Measurements from ENCODE around the gene GPC3. TPM values are rescaled to one million over a fixed set of nuclear protein-coding genes. Genes with fewer than 3 reads are reported as not detected.
"Not testable (repeated sequence)": the region's sequence is repeated elsewhere in the genome, so short reads cannot be mapped to it uniquely, and the experiment has no call there.

The GPC3 gene
- total and polyA plus RNA-seq, 5 donors from 2014 or later: 0.34 to 0.93 (median 0.44) TPM; not detected in 2

- no peak overlapping the region for H3K27ac Mint-ChIP-seq
- no peak overlapping the region for H3K4me3 Mint-ChIP-seq
- no peaks in the 10 kb centered on the region for H3K36me3 Mint-ChIP-seq
Measured at GRCh38 chrX:133991814-133992213, 6.4 kb upstream of the GPC3 start.

GRCh38 chrX:133991057-133991456 is 5.7 kb upstream of the GPC3 start:
- not testable (repeated sequence) for DNase-seq; H3K36me3 ChIP-seq (ENCODE audit: control insufficient read depth, insufficient read depth, low read length); H3K4me1 ChIP-seq (ENCODE audit: control insufficient read depth, insufficient read depth, low read length, poor library complexity, severe bottlenecking); H3K27ac ChIP-seq (ENCODE audit: insufficient read depth, low read length, poor library complexity, severe bottlenecking); H3K27me3 ChIP-seq (ENCODE audit: control insufficient read depth, insufficient read depth, low read length); H3K9me3 ChIP-seq (ENCODE audit: control insufficient read depth in 2 of 2, low read length in 2 of 2); H3K4me3 Mint-ChIP-seq; H3K4me1 Mint-ChIP-seq; H3K4me3 ChIP-seq (ENCODE audit: low read depth, low read length); ATAC-seq (ENCODE audit: low read depth in 2 of 2); H3K27me3 Mint-ChIP-seq; H3K36me3 Mint-ChIP-seq; H3K27ac Mint-ChIP-seq; H3K9me3 Mint-ChIP-seq

More at GRCh38 chrX:133991814-133992213, 6.4 kb upstream of the GPC3 start:
- DNase-seq (no peak), ATAC-seq (ENCODE audit: low read depth in 2 of 2) (no peak)
- no peaks in the 10 kb centered on the region for H3K4me1 Mint-ChIP-seq
- Histone ChIP-seq H3K27ac (ENCODE audit: insufficient read depth, low read length, poor library complexity, severe bottlenecking) (no peak overlapping the region), H3K36me3 (ENCODE audit: control insufficient read depth, insufficient read depth, low read length) (no peaks in the 10 kb centered on the region), H3K27me3 (ENCODE audit: control insufficient read depth, insufficient read depth, low read length) (no peaks in the 10 kb centered on the region), H3K9me3 (ENCODE audit: control insufficient read depth in 2 of 2, low read length in 2 of 2) (no peaks in the 10 kb centered on the region), H3K4me3 (ENCODE audit: low read depth, low read length) (no peak overlapping the region), H3K4me1 (ENCODE audit: control insufficient read depth, insufficient read depth, low read length, poor library complexity, severe bottlenecking) (no peaks in the 10 kb centered on the region)
- no peaks in the 10 kb centered on the region for H3K9me3 Mint-ChIP-seq
- no peaks in the 10 kb centered on the region for H3K27me3 Mint-ChIP-seq

GRCh38 chrX:133989993-133990392 is 4.6 kb upstream of the GPC3 start:
- H3K27me3 Mint-ChIP-seq: no peaks in the 10 kb centered on the region
- H3K4me1 Mint-ChIP-seq: no peaks in the 10 kb centered on the region
- H3K4me3 ChIP-seq (ENCODE audit: low read depth, low read length): no peak overlapping the region

GRCh38 chrX:133989490-133989889 is 4.1 kb upstream of the GPC3 start:
- Histone ChIP-seq H3K36me3 (ENCODE audit: control insufficient read depth, insufficient read depth, low read length) (no peaks in the 10 kb centered on the region), H3K9me3 (ENCODE audit: control insufficient read depth in 2 of 2, low read length in 2 of 2) (no peaks in the 10 kb centered on the region), H3K27me3 (ENCODE audit: control insufficient read depth, insufficient read depth, low read length) (no peaks in the 10 kb centered on the region), H3K27ac (ENCODE audit: insufficient read depth, low read length, poor library complexity, severe bottlenecking) (no peak overlapping the region), H3K4me1 (ENCODE audit: control insufficient read depth, insufficient read depth, low read length, poor library complexity, severe bottlenecking) (no peaks in the 10 kb centered on the region), H3K4me3 (ENCODE audit: low read depth, low read length) (no peak overlapping the region)
- no peak for DNase-seq
- Mint-ChIP-seq H3K4me3 (no peak overlapping the region), H3K9me3 (peaks cover 0 to 3% (median 0%) of the 10 kb centered on the region in 7 donors), H3K27me3 (peaks cover under 1% of the 10 kb centered on the region), H3K27ac (no peak overlapping the region), H3K4me1 (no peaks in the 10 kb centered on the region), H3K36me3 (no peaks in the 10 kb centered on the region)
- no peak for ATAC-seq (ENCODE audit: low read depth in 2 of 2)

More at GRCh38 chrX:133989993-133990392, 4.6 kb upstream of the GPC3 start:
- Mint-ChIP-seq H3K9me3 (peaks cover 0 to 3% (median 0%) of the 10 kb centered on the region in 7 donors), H3K4me3 (no peak overlapping the region), H3K27ac (no peak overlapping the region), H3K36me3 (no peaks in the 10 kb centered on the region)
- H3K27me3 ChIP-seq (ENCODE audit: control insufficient read depth, insufficient read depth, low read length): no peaks in the 10 kb centered on the region
- H3K9me3 ChIP-seq (ENCODE audit: control insufficient read depth in 2 of 2, low read length in 2 of 2): no peaks in the 10 kb centered on the region
- H3K36me3 ChIP-seq (ENCODE audit: control insufficient read depth, insufficient read depth, low read length): no peaks in the 10 kb centered on the region
- ATAC-seq (ENCODE audit: low read depth in 2 of 2): no peak
- no peak for DNase-seq
- no peak overlapping the region for H3K27ac ChIP-seq (ENCODE audit: insufficient read depth, low read length, poor library complexity, severe bottlenecking)
- no peaks in the 10 kb centered on the region for H3K4me1 ChIP-seq (ENCODE audit: control insufficient read depth, insufficient read depth, low read length, poor library complexity, severe bottlenecking)

GRCh38 chrX:133988010-133988409 is 2.6 kb upstream of the GPC3 start:
- Mint-ChIP-seq H3K4me3 (no peak overlapping the region), H3K4me1 (peaks cover 0 to 4% (median 0%) of the 10 kb centered on the region in 4 donors), H3K27me3 (peaks cover 13% of the 10 kb centered on the region), H3K27ac (no peak overlapping the region), H3K9me3 (peaks cover 0 to 3% (median 0%) of the 10 kb centered on the region in 7 donors), H3K36me3 (no peaks in the 10 kb centered on the region)
- no peaks in the 10 kb centered on the region for H3K27me3 ChIP-seq (ENCODE audit: control insufficient read depth, insufficient read depth, low read length)
- DNase-seq: no peak
- no peak overlapping the region for H3K4me3 ChIP-seq (ENCODE audit: low read depth, low read length)
- no peaks in the 10 kb centered on the region for H3K4me1 ChIP-seq (ENCODE audit: control insufficient read depth, insufficient read depth, low read length, poor library complexity, severe bottlenecking)
- H3K9me3 ChIP-seq (ENCODE audit: control insufficient read depth in 2 of 2, low read length in 2 of 2): no peaks in the 10 kb centered on the region
- no peak overlapping the region for H3K27ac ChIP-seq (ENCODE audit: insufficient read depth, low read length, poor library complexity, severe bottlenecking)
- no peak for ATAC-seq (ENCODE audit: low read depth in 2 of 2)
- H3K36me3 ChIP-seq (ENCODE audit: control insufficient read depth, insufficient read depth, low read length): no peaks in the 10 kb centered on the region

- no peaks in the 10 kb centered on the region for H3K4me1 ChIP-seq (ENCODE audit: control insufficient read depth, insufficient read depth, low read length, poor library complexity, severe bottlenecking)
- Mint-ChIP-seq H3K9me3 (peaks cover 0 to 3% (median 0%) of the 10 kb centered on the region in 7 donors), H3K4me1 (peaks cover 0 to 4% (median 0%) of the 10 kb centered on the region in 4 donors), H3K4me3 (no peak overlapping the region), H3K27ac (no peak overlapping the region), H3K27me3 (peaks cover 18% of the 10 kb centered on the region), H3K36me3 (no peaks in the 10 kb centered on the region)
- H3K9me3 ChIP-seq (ENCODE audit: control insufficient read depth in 2 of 2, low read length in 2 of 2): no peaks in the 10 kb centered on the region
- H3K27me3 ChIP-seq (ENCODE audit: control insufficient read depth, insufficient read depth, low read length): no peaks in the 10 kb centered on the region
- DNase-seq: no peak
- ATAC-seq (ENCODE audit: low read depth in 2 of 2): no peak
- H3K4me3 ChIP-seq (ENCODE audit: low read depth, low read length): no peak overlapping the region
- H3K36me3 ChIP-seq (ENCODE audit: control insufficient read depth, insufficient read depth, low read length): no peaks in the 10 kb centered on the region
- H3K27ac ChIP-seq (ENCODE audit: insufficient read depth, low read length, poor library complexity, severe bottlenecking): no peak overlapping the region
Measured at GRCh38 chrX:133987188-133987587, 1.8 kb upstream of the GPC3 start.

GRCh38 chrX:133985967-133986683 is 731 bp upstream of the GPC3 start:
- DNase-seq (no peak), ATAC-seq (ENCODE audit: low read depth in 2 of 2) (no peak)
- no peak overlapping the region for H3K4me3 ChIP-seq (ENCODE audit: low read depth, low read length)
- Mint-ChIP-seq H3K9me3 (peaks cover 0 to 5% (median 0%) of the 10 kb centered on the region in 7 donors), H3K27me3 (peaks cover 18% of the 10 kb centered on the region), H3K4me1 (peaks cover 0 to 4% (median 0%) of the 10 kb centered on the region in 4 donors), H3K36me3 (no peaks in the 10 kb centered on the region), H3K4me3 (peak overlapping the region in 2 of 4 donors; percentile 19 to 43), H3K27ac (no peak overlapping the region)
- H3K27me3 ChIP-seq (ENCODE audit: control insufficient read depth, insufficient read depth, low read length): no peaks in the 10 kb centered on the region
- no peaks in the 10 kb centered on the region for H3K9me3 ChIP-seq (ENCODE audit: control insufficient read depth in 2 of 2, low read length in 2 of 2)
- no peaks in the 10 kb centered on the region for H3K36me3 ChIP-seq (ENCODE audit: control insufficient read depth, insufficient read depth, low read length)
- no peaks in the 10 kb centered on the region for H3K4me1 ChIP-seq (ENCODE audit: control insufficient read depth, insufficient read depth, low read length, poor library complexity, severe bottlenecking)
- no peak overlapping the region for H3K27ac ChIP-seq (ENCODE audit: insufficient read depth, low read length, poor library complexity, severe bottlenecking)

- Mint-ChIP-seq H3K27ac (no peak overlapping the region), H3K27me3 (peaks cover 18% of the 10 kb centered on the region), H3K36me3 (no peaks in the 10 kb centered on the region), H3K4me3 (peak overlapping the region in 1 of 4 donors; percentile 53), H3K9me3 (peaks cover 0 to 5% (median 0%) of the 10 kb centered on the region in 7 donors), H3K4me1 (peaks cover 0 to 4% (median 0%) of the 10 kb centered on the region in 4 donors)
- H3K4me3 ChIP-seq (ENCODE audit: low read depth, low read length): no peak overlapping the region
- H3K27ac ChIP-seq (ENCODE audit: insufficient read depth, low read length, poor library complexity, severe bottlenecking): no peak overlapping the region
- no peaks in the 10 kb centered on the region for H3K9me3 ChIP-seq (ENCODE audit: control insufficient read depth in 2 of 2, low read length in 2 of 2)
- H3K4me1 ChIP-seq (ENCODE audit: control insufficient read depth, insufficient read depth, low read length, poor library complexity, severe bottlenecking): no peaks in the 10 kb centered on the region
- ATAC-seq (ENCODE audit: low read depth in 2 of 2) (no peak), DNase-seq (no peak)
- H3K36me3 ChIP-seq (ENCODE audit: control insufficient read depth, insufficient read depth, low read length): no peaks in the 10 kb centered on the region
- no peaks in the 10 kb centered on the region for H3K27me3 ChIP-seq (ENCODE audit: control insufficient read depth, insufficient read depth, low read length)
Measured at GRCh38 chrX:133984857-133985163, 584 bp downstream of the GPC3 start.
